ENCODE results near the gene RAB3IL1.

RAB3IL1 gene

DNA sequence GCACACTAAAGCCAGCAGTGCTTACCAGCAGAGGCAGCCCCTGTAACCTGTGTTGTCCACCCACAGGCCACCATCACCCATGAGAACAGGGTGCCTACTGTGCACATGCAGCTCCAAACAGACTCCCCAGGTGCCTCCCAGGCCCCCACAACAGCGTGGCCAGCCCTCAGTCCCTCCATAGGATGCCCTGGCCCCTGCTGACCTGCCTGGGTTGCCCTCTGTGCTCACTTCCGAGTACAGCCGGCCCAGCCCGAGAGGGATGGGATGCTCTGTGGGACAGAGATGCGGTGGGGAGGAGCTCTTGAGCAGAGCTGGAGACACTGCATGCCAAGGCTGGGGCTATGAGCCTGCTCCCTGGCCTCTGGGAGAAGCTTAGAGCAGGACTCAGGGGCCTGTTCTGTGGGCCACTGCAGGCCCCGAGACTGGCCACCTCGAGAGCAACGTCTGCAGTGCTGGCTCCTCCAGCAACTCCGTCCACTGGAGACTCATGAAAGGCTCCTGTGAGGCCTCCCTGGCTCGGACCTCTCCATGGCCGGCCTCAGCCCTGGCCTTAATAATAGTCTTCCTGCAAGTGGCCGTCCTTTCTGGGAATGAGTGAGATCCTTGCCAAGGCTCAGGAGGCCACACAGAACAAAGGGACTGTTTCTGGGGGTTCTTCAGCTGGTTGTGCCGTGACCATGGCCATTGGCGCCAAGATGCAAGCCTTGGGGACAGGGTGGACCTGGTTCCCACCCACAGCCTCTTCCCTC, 62.2 kb downstream of the RAB3IL1 start:
- no peak overlapping the region for H3K27ac ChIP-seq (ENCODE audit: low read length)
- H3K4me3 ChIP-seq (ENCODE audit: low read length): no peak overlapping the region
- H3K27me3 ChIP-seq (ENCODE audit: insufficient read depth, low read length): no peaks in the 10 kb centered on the region
- H3K9me3 ChIP-seq (ENCODE audit: insufficient read depth, low read depth, low read length): no peaks in the 10 kb centered on the region
- H3K4me1 ChIP-seq (ENCODE audit: insufficient read depth, low read length): no peaks in the 10 kb centered on the region
- H3K9ac ChIP-seq (ENCODE audit: low read depth, low read length): no peak overlapping the region
- peaks cover 100% of the 10 kb centered on the region for H3K36me3 ChIP-seq (ENCODE audit: insufficient read depth, low read depth, low read length)

- Histone ChIP-seq H3K9me3 (ENCODE audit: insufficient read depth, low read depth, low read length) (no peaks in the 10 kb centered on the region), H3K9ac (ENCODE audit: low read depth, low read length) (no peak overlapping the region), H3K27ac (ENCODE audit: low read length) (no peak overlapping the region), H3K27me3 (ENCODE audit: insufficient read depth, low read length) (no peaks in the 10 kb centered on the region), H3K4me3 (ENCODE audit: low read length) (no peak overlapping the region), H3K4me1 (ENCODE audit: insufficient read depth, low read length) (no peaks in the 10 kb centered on the region), H3K36me3 (ENCODE audit: insufficient read depth, low read depth, low read length) (peaks cover 100% of the 10 kb centered on the region)
Measured at GRCh38 chr11:61854206-61854895, 63.0 kb downstream of the RAB3IL1 start.

- Histone ChIP-seq H3K9ac (ENCODE audit: low read depth, low read length) (no peak overlapping the region), H3K9me3 (ENCODE audit: insufficient read depth, low read depth, low read length) (no peaks in the 10 kb centered on the region), H3K4me1 (ENCODE audit: insufficient read depth, low read length) (no peaks in the 10 kb centered on the region), H3K27me3 (ENCODE audit: insufficient read depth, low read length) (no peaks in the 10 kb centered on the region), H3K27ac (ENCODE audit: low read length) (no peak overlapping the region), H3K4me3 (ENCODE audit: low read length) (no peak overlapping the region), H3K36me3 (ENCODE audit: insufficient read depth, low read depth, low read length) (peaks cover 100% of the 10 kb centered on the region)
Measured at GRCh38 chr11:61853698-61854169, 63.6 kb downstream of the RAB3IL1 start.

GRCh38 chr11:61851900-61852295, 65.5 kb downstream of the RAB3IL1 start:
- no peaks in the 10 kb centered on the region for H3K4me1 ChIP-seq (ENCODE audit: insufficient read depth, low read length)

GRCh38 chr11:61851113-61851899, 66.1 kb downstream of the RAB3IL1 start:
- H3K9ac ChIP-seq (ENCODE audit: low read depth, low read length): no peak overlapping the region
- no peaks in the 10 kb centered on the region for H3K4me1 ChIP-seq (ENCODE audit: insufficient read depth, low read length)
- H3K27ac ChIP-seq (ENCODE audit: low read length): no peak overlapping the region
- H3K4me3 ChIP-seq (ENCODE audit: low read length): no peak overlapping the region
- H3K36me3 ChIP-seq (ENCODE audit: insufficient read depth, low read depth, low read length): peaks cover 99% of the 10 kb centered on the region
- no peaks in the 10 kb centered on the region for H3K9me3 ChIP-seq (ENCODE audit: insufficient read depth, low read depth, low read length)
- no peaks in the 10 kb centered on the region for H3K27me3 ChIP-seq (ENCODE audit: insufficient read depth, low read length)

More at GRCh38 chr11:61851900-61852295, 65.5 kb downstream of the RAB3IL1 start:
- Histone ChIP-seq H3K27me3 (ENCODE audit: insufficient read depth, low read length) (no peaks in the 10 kb centered on the region), H3K4me3 (ENCODE audit: low read length) (no peak overlapping the region), H3K27ac (ENCODE audit: low read length) (no peak overlapping the region), H3K36me3 (ENCODE audit: insufficient read depth, low read depth, low read length) (peaks cover 99% of the 10 kb centered on the region), H3K9ac (ENCODE audit: low read depth, low read length) (no peak overlapping the region), H3K9me3 (ENCODE audit: insufficient read depth, low read depth, low read length) (no peaks in the 10 kb centered on the region)

- Histone ChIP-seq H3K4me1 (ENCODE audit: insufficient read depth, low read length) (no peaks in the 10 kb centered on the region), H3K27ac (ENCODE audit: low read length) (no peak overlapping the region), H3K27me3 (ENCODE audit: insufficient read depth, low read length) (no peaks in the 10 kb centered on the region), H3K36me3 (ENCODE audit: insufficient read depth, low read depth, low read length) (peaks cover 98% of the 10 kb centered on the region), H3K4me3 (ENCODE audit: low read length) (no peak overlapping the region), H3K9ac (ENCODE audit: low read depth, low read length) (no peak overlapping the region), H3K9me3 (ENCODE audit: insufficient read depth, low read depth, low read length) (no peaks in the 10 kb centered on the region)
Measured at GRCh38 chr11:61850687-61851086, 66.7 kb downstream of the RAB3IL1 start.

GRCh38 chr11:61848631-61849030, 68.7 kb downstream of the RAB3IL1 start:
- Histone ChIP-seq H3K4me1 (ENCODE audit: insufficient read depth, low read length) (no peaks in the 10 kb centered on the region), H3K9me3 (ENCODE audit: insufficient read depth, low read depth, low read length) (no peaks in the 10 kb centered on the region), H3K27me3 (ENCODE audit: insufficient read depth, low read length) (no peaks in the 10 kb centered on the region), H3K27ac (ENCODE audit: low read length) (no peak overlapping the region), H3K4me3 (ENCODE audit: low read length) (no peak overlapping the region), H3K9ac (ENCODE audit: low read depth, low read length) (no peak overlapping the region), H3K36me3 (ENCODE audit: insufficient read depth, low read depth, low read length) (peaks cover 98% of the 10 kb centered on the region)

GRCh38 chr11:61847914-61848581, 69.3 kb downstream of the RAB3IL1 start:
- H3K36me3 ChIP-seq (ENCODE audit: insufficient read depth, low read depth, low read length): peaks cover 98% of the 10 kb centered on the region
- H3K9me3 ChIP-seq (ENCODE audit: insufficient read depth, low read depth, low read length): no peaks in the 10 kb centered on the region
- no peak overlapping the region for H3K9ac ChIP-seq (ENCODE audit: low read depth, low read length)
- no peaks in the 10 kb centered on the region for H3K4me1 ChIP-seq (ENCODE audit: insufficient read depth, low read length)
- no peaks in the 10 kb centered on the region for H3K27me3 ChIP-seq (ENCODE audit: insufficient read depth, low read length)
- H3K4me3 ChIP-seq (ENCODE audit: low read length): no peak overlapping the region
- no peak overlapping the region for H3K27ac ChIP-seq (ENCODE audit: low read length)

Measured in iPS-20b (cell line).